Mesothelial cell of epicardium (in vitro differentiated cells): ENCODE data around the gene LIMS2. TPM values are rescaled to one million over a fixed set of nuclear protein-coding genes. Genes with fewer than 3 reads are reported as not detected.

Source experiments
- DNase-seq, 2 experiments: peaks; one replicate each; pipeline ENCODE4 v3.0.0; 2021; ENCODE audit warnings: low spot score in 2 of 2; ENCODE audit not compliant: unreplicated experiment in 2 of 2
- H3K27ac Mint-ChIP-seq: 2 replicates; pipeline ENCODE4 v1.8.0; 2021; ENCODE audit warnings: mixed read lengths
- H3K27me3 Mint-ChIP-seq: 2 replicates; pipeline ENCODE4 v1.8.0; 2021; ENCODE audit warnings: low read depth, mixed read lengths
- H3K36me3 Mint-ChIP-seq: 2 replicates; pipeline ENCODE4 v1.8.0; 2021; ENCODE audit warnings: mixed read lengths
- H3K4me1 Mint-ChIP-seq: 2 replicates; pipeline ENCODE4 v1.8.0; 2021; ENCODE audit warnings: mixed read lengths
- H3K4me3 Mint-ChIP-seq: 2 replicates; pipeline ENCODE4 v1.8.0; 2021; ENCODE audit warnings: mild to moderate bottlenecking, moderate library complexity, mixed read lengths
- H3K9me3 Mint-ChIP-seq: 2 replicates; pipeline ENCODE4 v1.8.0; 2021; ENCODE audit warnings: mixed read lengths
- total RNA-seq: library from RNA; stranded (reverse); gene quantifications from 3 replicates; pipeline ENCODE4 v1.2.1, GENCODE V29; 2021
- TF ChIP-seq, protein P1 (sequence below): fragments of 200-600 bp; sonication (generic); IDR thresholded peaks from one replicate; pipeline ENCODE4 v1.5.0; 2021; ENCODE audit warnings: antibody characterized with exemption; ENCODE audit not compliant: unreplicated experiment

LIMS2 gene
- total RNA-seq, 1 donor from 2014 or later = 11.9 TPM

- Mint-ChIP-seq H3K27me3 (peaks cover 6% of the 10 kb centered on the region), H3K4me3 (no peak overlapping the region), H3K4me1 (no peaks in the 10 kb centered on the region), H3K9me3 (no peaks in the 10 kb centered on the region), H3K27ac (no peak overlapping the region), H3K36me3 (no peaks in the 10 kb centered on the region)
- TF ChIP-seq, protein P1, sequence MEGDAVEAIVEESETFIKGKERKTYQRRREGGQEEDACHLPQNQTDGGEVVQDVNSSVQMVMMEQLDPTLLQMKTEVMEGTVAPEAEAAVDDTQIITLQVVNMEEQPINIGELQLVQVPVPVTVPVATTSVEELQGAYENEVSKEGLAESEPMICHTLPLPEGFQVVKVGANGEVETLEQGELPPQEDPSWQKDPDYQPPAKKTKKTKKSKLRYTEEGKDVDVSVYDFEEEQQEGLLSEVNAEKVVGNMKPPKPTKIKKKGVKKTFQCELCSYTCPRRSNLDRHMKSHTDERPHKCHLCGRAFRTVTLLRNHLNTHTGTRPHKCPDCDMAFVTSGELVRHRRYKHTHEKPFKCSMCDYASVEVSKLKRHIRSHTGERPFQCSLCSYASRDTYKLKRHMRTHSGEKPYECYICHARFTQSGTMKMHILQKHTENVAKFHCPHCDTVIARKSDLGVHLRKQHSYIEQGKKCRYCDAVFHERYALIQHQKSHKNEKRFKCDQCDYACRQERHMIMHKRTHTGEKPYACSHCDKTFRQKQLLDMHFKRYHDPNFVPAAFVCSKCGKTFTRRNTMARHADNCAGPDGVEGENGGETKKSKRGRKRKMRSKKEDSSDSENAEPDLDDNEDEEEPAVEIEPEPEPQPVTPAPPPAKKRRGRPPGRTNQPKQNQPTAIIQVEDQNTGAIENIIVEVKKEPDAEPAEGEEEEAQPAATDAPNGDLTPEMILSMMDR = no peak
- no peak for DNase-seq
These were observed 48.2 kb downstream of the LIMS2 start for GRCh38 chr2:127626917-127627739.

GRCh38 chr2:127626175-127626574 lies 49.2 kb downstream of the LIMS2 start:
- H3K36me3 Mint-ChIP-seq = no peaks in the 10 kb centered on the region
- no peaks in the 10 kb centered on the region for H3K9me3 Mint-ChIP-seq
- no peak overlapping the region for H3K4me3 Mint-ChIP-seq
- DNase-seq = no peak
- TF ChIP-seq, protein P1 = no peak
- peaks cover 7% of the 10 kb centered on the region for H3K27me3 Mint-ChIP-seq
- H3K27ac Mint-ChIP-seq = no peak overlapping the region
- no peaks in the 10 kb centered on the region for H3K4me1 Mint-ChIP-seq

DNA sequence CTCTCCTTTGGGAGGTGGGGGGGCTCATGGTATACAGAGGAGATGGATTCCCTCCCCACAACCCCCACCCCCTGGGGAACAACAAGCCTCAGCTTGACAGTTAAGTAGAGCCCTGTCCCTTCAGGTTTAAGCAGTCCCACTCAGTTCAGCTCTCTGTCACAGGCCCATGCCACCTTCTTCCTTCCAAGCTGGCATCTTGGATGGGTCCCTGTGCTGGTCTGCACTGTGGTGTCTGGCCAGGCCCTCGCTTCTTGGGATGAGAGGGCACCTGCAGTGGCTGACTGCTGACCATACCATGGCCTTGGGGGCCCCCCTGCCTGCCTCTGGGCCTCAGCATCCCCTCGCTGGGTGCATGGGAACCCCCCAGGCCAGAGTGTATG lies 49.8 kb downstream of the LIMS2 start:
- TF ChIP-seq, protein P1 = no peak
- Mint-ChIP-seq H3K4me1 (no peaks in the 10 kb centered on the region), H3K27ac (no peak overlapping the region), H3K36me3 (no peaks in the 10 kb centered on the region), H3K27me3 (peaks cover 7% of the 10 kb centered on the region), H3K4me3 (no peak overlapping the region), H3K9me3 (no peaks in the 10 kb centered on the region)
- no peak for DNase-seq

DNA sequence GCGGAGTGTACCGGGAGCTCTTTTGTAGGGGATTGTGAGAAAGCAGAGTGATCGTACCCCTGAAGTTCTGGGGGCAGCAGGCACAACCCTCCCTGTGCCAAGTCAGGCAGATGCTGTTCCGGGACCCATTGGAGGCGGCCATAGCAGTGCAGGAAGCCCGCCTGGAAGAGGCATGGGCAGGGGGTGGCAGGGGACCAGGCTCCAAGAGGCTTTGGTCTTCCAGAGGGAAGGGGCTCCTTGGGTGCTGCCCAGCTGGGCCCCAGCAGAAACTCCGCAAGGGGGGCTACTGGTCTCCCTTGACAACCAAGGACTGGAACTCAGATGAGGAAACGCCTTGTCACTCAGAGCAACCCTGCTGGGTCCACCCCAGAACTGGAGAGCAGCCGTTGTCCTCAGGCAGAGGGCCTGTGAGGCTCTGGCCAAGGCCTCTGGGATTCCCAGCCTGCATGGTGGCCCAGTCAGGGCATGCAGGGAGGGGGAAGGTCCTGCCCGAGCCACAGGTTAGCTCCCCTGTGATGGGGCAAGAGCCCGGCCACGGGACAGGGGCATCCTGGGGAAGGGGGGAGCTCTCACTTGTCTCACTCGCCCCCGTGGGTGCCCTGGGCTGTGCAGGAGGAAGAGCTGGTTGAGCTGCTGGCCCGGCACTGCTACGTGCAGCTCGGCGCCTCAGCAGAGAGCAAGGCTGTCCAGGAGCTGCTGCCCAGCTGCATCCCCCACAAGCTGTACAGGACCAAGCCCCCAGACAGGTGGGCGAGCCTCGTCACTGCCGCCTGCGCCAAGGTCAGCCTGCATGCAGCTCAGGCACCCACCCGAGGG lies 50.4 kb downstream of the LIMS2 start:
- TF ChIP-seq, protein P1 = no peak
- no peaks in the 10 kb centered on the region for H3K9me3 Mint-ChIP-seq
- no peak overlapping the region for H3K4me3 Mint-ChIP-seq
- H3K4me1 Mint-ChIP-seq = no peaks in the 10 kb centered on the region
- peaks cover 7% of the 10 kb centered on the region for H3K27me3 Mint-ChIP-seq
- DNase-seq = peak in 1 of 2 experiments; percentile 15
- no peak overlapping the region for H3K27ac Mint-ChIP-seq
- H3K36me3 Mint-ChIP-seq = no peaks in the 10 kb centered on the region

DNA sequence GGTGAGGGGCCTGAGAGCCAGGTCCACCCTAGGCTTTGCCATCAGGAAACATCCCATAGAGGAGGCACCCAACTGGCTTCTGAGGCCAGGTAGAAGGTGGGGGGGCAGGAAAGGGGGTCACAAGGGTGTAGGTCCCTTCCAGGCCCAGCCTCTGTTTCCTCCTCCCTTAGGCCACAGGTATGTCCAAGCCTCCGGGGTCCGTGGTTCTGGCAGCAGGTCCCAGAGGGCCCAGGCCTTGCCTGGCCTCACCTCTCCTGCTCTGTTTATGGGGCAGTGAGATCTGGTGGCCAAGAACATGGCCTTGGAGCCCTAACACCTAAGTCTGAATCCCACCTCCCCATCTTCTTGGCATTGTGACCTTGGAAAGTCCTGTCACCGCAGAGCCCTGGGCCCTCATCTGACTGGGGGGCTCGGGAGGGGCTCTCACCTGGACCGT lies 51.0 kb downstream of the LIMS2 start:
- no peaks in the 10 kb centered on the region for H3K36me3 Mint-ChIP-seq
- no peak overlapping the region for H3K27ac Mint-ChIP-seq
- TF ChIP-seq, protein P1 = no peak
- peaks cover 6% of the 10 kb centered on the region for H3K4me1 Mint-ChIP-seq
- H3K4me3 Mint-ChIP-seq = no peak overlapping the region
- no peaks in the 10 kb centered on the region for H3K9me3 Mint-ChIP-seq
- peaks cover 7% of the 10 kb centered on the region for H3K27me3 Mint-ChIP-seq
- peak in 1 of 2 experiments; percentile 10 for DNase-seq
